Uterus (tissue), 2 donors: ENCODE measurements around the gene CLASP2.

ENCODE experiments used
- POLR2A ChIP-seq, 2 donors: fragments of 450-650 bp; IDR thresholded peaks; one replicate each; pipeline ENCODE4 v1.6.1; 2016; ENCODE audit warnings: antibody characterized with exemption in 2 of 2, mild to moderate bottlenecking in 1 of 2, moderate library complexity in 1 of 2
- TF ChIP-seq, protein P1 (sequence below), 4 experiments: fragments of 200-600 bp in 2 of 4; fragments of 450-650 bp in 2 of 4; sonication (generic) in 2 of 4; IDR thresholded peaks; one replicate each; pipeline ENCODE4 v1.5.1; 2016 to 2019; ENCODE audit warnings: antibody characterized with exemption in 4 of 4, mild to moderate bottlenecking in 2 of 4, moderate library complexity in 1 of 4

- TF ChIP-seq, protein P1, sequence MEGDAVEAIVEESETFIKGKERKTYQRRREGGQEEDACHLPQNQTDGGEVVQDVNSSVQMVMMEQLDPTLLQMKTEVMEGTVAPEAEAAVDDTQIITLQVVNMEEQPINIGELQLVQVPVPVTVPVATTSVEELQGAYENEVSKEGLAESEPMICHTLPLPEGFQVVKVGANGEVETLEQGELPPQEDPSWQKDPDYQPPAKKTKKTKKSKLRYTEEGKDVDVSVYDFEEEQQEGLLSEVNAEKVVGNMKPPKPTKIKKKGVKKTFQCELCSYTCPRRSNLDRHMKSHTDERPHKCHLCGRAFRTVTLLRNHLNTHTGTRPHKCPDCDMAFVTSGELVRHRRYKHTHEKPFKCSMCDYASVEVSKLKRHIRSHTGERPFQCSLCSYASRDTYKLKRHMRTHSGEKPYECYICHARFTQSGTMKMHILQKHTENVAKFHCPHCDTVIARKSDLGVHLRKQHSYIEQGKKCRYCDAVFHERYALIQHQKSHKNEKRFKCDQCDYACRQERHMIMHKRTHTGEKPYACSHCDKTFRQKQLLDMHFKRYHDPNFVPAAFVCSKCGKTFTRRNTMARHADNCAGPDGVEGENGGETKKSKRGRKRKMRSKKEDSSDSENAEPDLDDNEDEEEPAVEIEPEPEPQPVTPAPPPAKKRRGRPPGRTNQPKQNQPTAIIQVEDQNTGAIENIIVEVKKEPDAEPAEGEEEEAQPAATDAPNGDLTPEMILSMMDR (IDR thresholded peaks at IDR 0.05), result no peak
- no peak for TF ChIP-seq POLR2A (IDR thresholded peaks at IDR 0.05)
Measured at GRCh38 chr3:33579840-33580239, 138.2 kb downstream of the CLASP2 start.
